DMS153 treated with DMSO at 0.1 percent for 48 hours (cell line): Measurements from ENCODE around the gene KIF21A.

ENCODE experiments used
- DNase-seq: peaks from one replicate; lab custom pipeline; 2025; ENCODE audit not compliant: unreplicated experiment; lab: John Stamatoyannopoulos, UW

KIF21A gene

GRCh38 chr12:39431797-39432196 lies 11.1 kb downstream of the KIF21A start:
- DNase-seq, result no peak

- no peak for DNase-seq
Observed at GRCh38 chr12:39431002-39431796, 11.7 kb downstream of the KIF21A start.

GRCh38 chr12:39429809-39430208 lies 13.1 kb downstream of the KIF21A start:
- DNase-seq, result no peak

DNA sequence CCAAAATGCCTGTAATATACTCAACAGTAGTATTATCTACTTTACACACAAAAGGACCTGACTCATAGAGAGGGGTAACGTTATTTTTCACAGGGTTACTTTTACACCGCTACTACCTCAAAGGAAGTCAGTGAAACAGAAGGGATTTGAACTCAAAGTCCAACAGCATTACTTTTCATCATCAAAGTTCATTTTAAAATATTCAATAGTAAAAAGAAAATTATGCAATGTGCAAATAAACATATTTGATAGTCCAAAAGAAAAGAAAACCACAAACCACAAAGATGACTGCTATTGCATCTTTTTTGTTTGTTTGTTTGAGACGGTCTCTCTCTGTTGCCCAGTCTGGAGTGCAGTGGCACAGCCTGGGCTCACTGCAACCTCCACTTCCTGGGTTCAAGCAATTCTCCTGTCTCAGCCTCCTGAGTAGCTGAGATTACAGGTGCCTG lies 15.5 kb downstream of the KIF21A start:
- no peak for DNase-seq

DNA sequence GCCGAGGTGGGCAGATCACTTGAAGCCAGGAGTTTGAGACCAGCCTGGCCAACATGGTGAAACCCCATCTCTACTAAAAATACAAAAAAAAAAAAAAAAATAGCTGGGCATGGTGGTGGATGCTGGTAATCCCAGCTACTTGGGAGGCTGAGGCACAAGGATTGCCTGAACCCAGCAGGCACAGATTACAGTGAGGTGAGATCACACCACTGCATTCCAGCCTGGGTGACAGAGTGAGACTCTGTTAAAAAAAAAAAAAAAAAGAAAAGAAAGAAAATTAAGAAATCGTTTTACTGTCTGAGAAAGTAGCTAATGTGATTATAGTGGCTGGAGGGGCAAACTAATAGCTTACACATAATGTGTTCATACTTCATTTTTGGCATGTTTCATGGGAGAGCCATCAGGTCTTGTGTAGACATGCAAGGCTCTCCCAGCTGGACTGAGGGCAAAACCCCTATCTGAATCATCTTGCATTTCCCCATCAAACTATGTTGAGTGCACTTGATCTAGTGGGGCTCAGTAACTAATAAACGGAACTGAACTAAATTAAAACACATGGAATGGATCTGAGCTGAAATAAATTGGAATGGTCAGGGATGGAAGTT lies 16.2 kb downstream of the KIF21A start:
- DNase-seq, result no peak

DNA sequence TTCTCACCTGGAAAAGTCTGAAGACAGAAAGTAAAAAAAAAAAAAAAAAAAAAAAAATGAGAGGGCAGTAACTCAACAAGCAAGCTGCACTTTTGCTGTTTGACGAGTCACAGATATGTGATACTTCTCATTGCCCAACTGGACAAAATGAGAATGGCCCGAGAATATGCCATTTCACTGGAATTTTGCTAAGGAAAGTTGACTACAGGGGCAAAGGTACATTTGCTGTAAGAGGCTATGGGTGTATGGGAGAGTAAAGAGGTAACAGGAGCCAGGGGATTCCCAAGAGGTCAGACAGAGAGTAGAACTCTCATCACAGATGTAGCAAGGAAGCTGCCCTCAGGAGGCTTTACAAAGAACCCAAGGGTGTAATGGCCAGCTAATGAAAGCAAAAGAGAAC lies 22.9 kb downstream of the KIF21A start:
- no peak for DNase-seq

DNA sequence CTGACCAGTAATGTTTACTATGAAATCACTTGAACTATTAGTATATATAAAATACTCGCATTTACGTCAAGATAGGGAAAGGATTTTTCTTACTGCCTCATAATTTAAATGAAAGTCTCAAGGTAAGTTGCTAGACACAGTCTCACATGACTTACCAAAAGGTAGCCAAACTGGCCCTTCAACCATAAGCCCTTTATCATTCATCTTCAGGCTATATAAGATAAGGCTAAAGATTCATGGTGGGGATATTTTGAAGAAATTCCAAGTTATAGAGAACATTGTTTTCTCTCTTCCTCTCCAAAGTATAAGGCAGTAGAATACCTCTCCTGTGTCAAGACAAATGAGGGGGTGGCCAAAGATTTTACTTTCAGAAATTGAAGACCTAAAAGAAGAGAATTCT lies 23.4 kb downstream of the KIF21A start:
- no peak for DNase-seq

DNA sequence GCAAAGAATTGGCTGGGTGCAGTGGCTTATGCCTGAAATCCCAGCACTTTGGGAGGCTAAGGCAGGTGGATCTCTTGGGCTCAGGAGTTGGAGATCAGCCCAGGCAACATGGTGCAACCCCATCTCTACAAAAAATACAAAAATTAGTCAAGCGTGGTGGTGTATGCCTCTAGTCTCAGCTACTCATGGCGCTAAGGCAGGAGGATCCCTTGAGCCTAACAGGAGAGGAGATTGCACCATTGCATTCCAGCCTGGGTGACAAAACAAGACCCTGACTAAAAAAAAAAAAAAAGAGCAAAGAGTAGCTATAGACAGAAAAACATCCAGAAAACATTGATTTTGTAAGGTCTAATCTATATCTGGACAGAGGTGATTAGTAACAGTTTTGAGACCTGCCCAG lies 25.0 kb downstream of the KIF21A start:
- DNase-seq, result no peak

- no peak for DNase-seq
Observed at GRCh38 chr12:39413836-39414771, 28.8 kb downstream of the KIF21A start.

- no peak for DNase-seq
Observed at GRCh38 chr12:39412210-39412609, 30.7 kb downstream of the KIF21A start.

GRCh38 chr12:39406262-39406661 lies 36.7 kb downstream of the KIF21A start:
- no peak for DNase-seq

GRCh38 chr12:39405580-39405979 lies 37.3 kb downstream of the KIF21A start:
- no peak for DNase-seq

DNA sequence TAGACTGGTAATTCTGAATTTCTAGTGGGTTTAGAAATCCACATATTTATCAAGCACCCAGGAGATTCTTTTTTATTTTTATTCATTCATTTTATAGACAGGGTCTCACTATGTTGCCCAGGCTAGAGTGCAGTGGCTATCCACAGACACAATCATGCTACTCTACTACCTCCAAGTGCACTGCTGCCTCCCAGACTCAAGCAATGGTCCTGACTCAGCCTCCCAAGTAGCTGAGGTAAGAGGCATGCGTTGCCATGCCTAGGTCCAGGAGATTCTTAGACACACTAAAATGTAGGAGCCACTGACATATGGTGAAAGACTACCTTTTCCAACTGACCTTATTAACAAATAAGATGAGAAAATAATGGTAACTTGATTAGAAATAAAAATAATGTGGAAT lies 38.9 kb downstream of the KIF21A start:
- DNase-seq, result no peak

- no peak for DNase-seq
Observed at GRCh38 chr12:39403376-39403775, 39.5 kb downstream of the KIF21A start.

DNA sequence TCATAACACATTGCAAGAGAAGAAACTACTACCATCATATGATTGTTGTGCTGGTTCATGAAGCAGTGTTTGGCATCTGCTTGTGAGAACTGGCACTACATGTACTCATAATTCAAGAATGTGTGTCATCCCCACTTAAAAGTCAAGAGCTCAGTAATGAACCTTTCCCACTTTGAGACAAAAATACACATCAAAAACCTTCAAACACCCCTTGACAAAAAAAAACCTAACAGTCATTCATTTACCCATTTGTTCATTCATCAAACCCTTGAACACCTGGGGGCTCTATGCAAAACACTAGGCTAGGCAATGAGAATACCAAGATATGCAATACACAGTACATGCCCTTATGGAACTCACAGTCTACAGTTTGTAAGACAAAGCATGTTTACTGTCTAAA lies 40.0 kb downstream of the KIF21A start:
- no peak for DNase-seq

DNA sequence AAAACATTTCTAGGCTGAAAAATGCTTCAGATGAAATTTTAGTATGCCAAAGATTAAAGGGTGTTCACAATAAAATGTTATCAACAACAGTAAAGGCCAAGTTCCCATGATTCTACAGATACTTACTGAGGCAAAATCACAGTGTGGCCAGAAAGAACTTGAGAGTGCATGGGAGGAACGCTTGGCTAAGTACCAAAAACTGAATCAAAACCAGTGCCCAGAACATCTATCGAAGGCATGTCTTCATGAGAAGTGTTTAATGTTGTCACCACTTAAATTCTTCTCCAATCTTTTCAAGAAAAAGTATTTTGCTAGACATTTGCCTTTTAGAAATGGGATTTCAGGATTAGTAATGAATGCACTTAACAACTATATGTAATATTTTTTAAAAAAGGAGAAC lies 41.5 kb downstream of the KIF21A start:
- no peak for DNase-seq

DNA sequence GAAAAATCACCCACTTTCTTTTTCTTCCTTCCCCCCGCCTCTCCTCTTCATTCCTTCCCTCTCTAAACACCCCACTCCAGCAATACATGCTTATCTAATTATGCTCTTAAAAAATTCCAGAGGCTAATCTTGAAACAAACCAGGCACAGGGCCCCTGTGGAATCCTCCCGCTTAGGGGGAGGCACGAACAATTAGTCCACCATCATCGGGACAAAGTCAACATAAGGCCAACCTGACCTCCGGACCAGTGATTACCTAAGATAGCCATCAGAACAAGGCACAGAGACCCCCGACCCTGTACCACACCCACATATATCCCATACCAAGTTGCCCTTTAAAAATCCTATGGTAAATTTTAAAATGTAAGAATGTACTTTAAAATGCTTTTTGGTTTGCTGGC lies 47.1 kb downstream of the KIF21A start:
- no peak for DNase-seq

DNA sequence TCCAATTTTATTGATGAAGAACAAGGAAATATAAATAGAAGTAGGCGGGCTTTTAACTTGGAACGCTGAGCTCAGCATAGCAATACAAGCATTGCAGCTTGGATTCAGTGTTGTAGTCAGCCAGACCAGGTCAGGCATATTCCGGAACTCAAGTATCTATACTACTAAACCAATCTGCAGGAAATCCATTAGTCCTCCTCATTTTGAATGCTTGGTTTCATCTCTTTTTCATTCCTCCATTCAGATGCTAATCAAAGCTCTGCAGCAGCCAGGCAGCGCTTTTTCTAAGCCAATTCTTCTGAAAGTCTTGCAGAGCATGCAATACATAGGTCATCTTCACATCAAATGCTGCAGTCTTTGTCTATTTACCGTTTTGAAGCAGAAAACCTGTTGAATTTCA lies 49.0 kb downstream of the KIF21A start:
- DNase-seq, result no peak

- no peak for DNase-seq
Observed at GRCh38 chr12:39393179-39393578, 49.7 kb downstream of the KIF21A start.

GRCh38 chr12:39392154-39392925 lies 50.6 kb downstream of the KIF21A start:
- DNase-seq, result no peak

DNA sequence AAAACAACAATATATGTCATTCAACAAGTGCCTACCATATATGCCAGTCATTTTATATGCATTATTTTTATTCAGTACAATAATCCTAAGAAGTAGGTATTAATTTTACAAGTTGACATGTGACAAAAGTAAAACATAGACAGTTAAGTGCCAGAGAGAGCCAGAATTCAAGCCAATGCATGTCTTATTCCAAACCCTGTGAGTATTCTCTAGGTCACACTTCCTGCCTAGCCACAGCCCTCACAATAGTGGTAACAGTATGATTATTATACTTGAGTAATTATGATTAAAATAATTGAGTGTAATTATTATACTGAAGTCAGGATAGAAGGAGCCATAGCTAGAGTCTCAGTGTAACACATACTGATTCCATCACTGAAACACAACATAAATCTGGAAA lies 52.2 kb downstream of the KIF21A start:
- DNase-seq, result no peak
